ENCODE results near the gene INPP4B.

The INPP4B gene

DNA sequence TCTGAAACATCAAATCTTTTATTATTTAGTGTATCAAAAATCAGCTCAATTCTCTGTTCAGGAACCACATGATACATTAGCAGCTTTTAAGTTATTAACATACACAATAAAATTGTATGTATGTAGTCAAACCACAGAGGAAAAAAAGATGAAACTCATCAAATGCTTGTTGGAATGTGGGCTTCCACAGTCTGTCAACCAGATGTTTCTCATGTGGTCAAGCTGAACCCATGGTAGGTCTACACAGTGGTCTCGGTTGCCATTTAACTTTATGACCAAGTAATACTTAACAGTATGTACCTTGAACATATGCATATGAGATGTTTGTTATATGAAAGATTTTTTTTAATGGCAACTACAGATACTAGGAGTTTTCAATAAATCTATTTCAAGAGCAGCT, 781.9 kb downstream of the INPP4B start:
- no peaks in the 10 kb centered on the region for H3K27me3 ChIP-seq (ENCODE audit: control insufficient read depth in 1 of 2, insufficient read depth in 2 of 2, low read length in 2 of 2)
- no peak overlapping the region for H3K27ac ChIP-seq (ENCODE audit: low read depth, low read length)
- H3K4me3 ChIP-seq (ENCODE audit: low read depth in 1 of 2, low read length in 2 of 2), result no peak overlapping the region
- no peaks in the 10 kb centered on the region for H3K4me1 ChIP-seq (ENCODE audit: control insufficient read depth in 1 of 2, insufficient read depth in 2 of 2, low read length in 2 of 2)
- peaks cover 0 to 3% of the 10 kb centered on the region in 2 donors for H3K9me3 ChIP-seq (ENCODE audit: control insufficient read depth in 1 of 2, low read length in 2 of 2)
- H3K9ac ChIP-seq (ENCODE audit: low read depth in 1 of 2, low read length in 2 of 2), result no peak overlapping the region
- no peaks in the 10 kb centered on the region for H3K36me3 ChIP-seq (ENCODE audit: control insufficient read depth in 1 of 2, insufficient read depth in 2 of 2, low read length in 2 of 2)

DNA sequence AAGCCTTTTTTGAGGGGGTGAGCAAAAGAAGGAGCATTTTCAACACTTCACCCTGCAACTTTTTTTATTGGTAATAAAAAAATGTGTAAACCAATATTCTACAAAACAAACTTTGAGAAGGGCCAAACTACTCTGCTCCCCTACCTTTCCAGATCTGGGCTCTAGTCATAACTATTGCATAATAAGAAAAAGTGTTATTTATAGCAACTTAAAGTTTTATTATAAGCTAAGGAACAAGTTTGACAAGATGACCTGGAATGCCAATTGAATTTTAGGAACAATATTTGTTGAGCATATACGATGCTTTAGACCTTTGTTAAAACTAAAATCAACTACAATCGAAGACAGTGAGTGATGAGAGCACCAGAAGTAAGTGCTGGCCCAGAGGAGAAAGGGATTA, 800.1 kb downstream of the INPP4B start:
- no peaks in the 10 kb centered on the region for H3K36me3 ChIP-seq (ENCODE audit: control insufficient read depth in 1 of 2, insufficient read depth in 2 of 2, low read length in 2 of 2)
- H3K27me3 ChIP-seq (ENCODE audit: control insufficient read depth in 1 of 2, insufficient read depth in 2 of 2, low read length in 2 of 2), result no peaks in the 10 kb centered on the region
- no peaks in the 10 kb centered on the region for H3K4me1 ChIP-seq (ENCODE audit: control insufficient read depth in 1 of 2, insufficient read depth in 2 of 2, low read length in 2 of 2)
- no peak overlapping the region for H3K9ac ChIP-seq (ENCODE audit: low read depth in 1 of 2, low read length in 2 of 2)
- no peak overlapping the region for H3K4me3 ChIP-seq (ENCODE audit: low read depth in 1 of 2, low read length in 2 of 2)
- H3K27ac ChIP-seq (ENCODE audit: low read depth, low read length), result no peak overlapping the region
- H3K9me3 ChIP-seq (ENCODE audit: control insufficient read depth in 1 of 2, low read length in 2 of 2), result no peaks in the 10 kb centered on the region

DNA sequence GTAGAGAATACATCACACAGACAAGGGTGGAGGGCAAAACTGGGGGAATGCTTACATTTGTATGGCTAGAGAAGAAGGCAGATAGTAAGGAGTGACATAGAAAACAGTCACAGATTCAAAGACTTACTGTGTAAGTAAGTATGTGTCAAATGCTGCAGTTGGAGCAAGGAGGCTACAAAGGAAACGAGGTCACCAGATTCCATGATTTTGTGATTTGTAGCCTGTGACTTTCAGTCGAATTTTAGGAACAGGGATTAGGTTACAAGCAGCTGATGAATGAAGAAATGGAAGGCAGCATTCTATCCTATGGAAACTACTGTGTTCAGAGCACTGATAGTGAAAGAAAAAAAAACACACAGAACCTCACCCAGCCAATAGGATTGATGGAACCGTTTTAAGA, 801.8 kb downstream of the INPP4B start:
- no peaks in the 10 kb centered on the region for H3K9me3 ChIP-seq (ENCODE audit: control insufficient read depth in 1 of 2, low read length in 2 of 2)
- no peaks in the 10 kb centered on the region for H3K27me3 ChIP-seq (ENCODE audit: control insufficient read depth in 1 of 2, insufficient read depth in 2 of 2, low read length in 2 of 2)
- no peaks in the 10 kb centered on the region for H3K36me3 ChIP-seq (ENCODE audit: control insufficient read depth in 1 of 2, insufficient read depth in 2 of 2, low read length in 2 of 2)
- no peak overlapping the region for H3K4me3 ChIP-seq (ENCODE audit: low read depth in 1 of 2, low read length in 2 of 2)
- H3K9ac ChIP-seq (ENCODE audit: low read depth in 1 of 2, low read length in 2 of 2), result no peak overlapping the region
- H3K4me1 ChIP-seq (ENCODE audit: control insufficient read depth in 1 of 2, insufficient read depth in 2 of 2, low read length in 2 of 2), result no peaks in the 10 kb centered on the region
- H3K27ac ChIP-seq (ENCODE audit: low read depth, low read length), result no peak overlapping the region

DNA sequence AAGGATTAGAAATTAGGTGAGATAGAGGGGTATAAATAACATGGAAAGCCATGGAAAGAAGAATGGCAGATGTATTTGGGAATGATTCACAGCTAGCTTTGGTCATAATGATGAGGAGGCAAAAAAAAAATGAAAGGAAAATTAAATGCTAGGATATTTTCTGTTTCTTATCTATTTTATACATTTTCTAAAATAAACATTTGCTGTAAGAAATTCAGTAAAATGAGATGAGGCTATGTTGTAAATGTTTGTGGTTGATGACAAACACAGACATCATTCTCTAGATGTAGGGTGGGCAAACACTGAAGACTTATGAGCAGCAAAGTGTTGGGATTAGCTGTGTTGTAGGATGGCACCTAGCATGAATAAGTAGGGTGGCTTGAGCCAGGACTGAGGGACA, 802.6 kb downstream of the INPP4B start:
- Histone ChIP-seq H3K9me3 (ENCODE audit: control insufficient read depth in 1 of 2, low read length in 2 of 2) (no peaks in the 10 kb centered on the region), H3K4me1 (ENCODE audit: control insufficient read depth in 1 of 2, insufficient read depth in 2 of 2, low read length in 2 of 2) (no peaks in the 10 kb centered on the region), H3K27ac (ENCODE audit: low read depth, low read length) (no peak overlapping the region), H3K9ac (ENCODE audit: low read depth in 1 of 2, low read length in 2 of 2) (no peak overlapping the region), H3K27me3 (ENCODE audit: control insufficient read depth in 1 of 2, insufficient read depth in 2 of 2, low read length in 2 of 2) (no peaks in the 10 kb centered on the region), H3K4me3 (ENCODE audit: low read depth in 1 of 2, low read length in 2 of 2) (no peak overlapping the region), H3K36me3 (ENCODE audit: control insufficient read depth in 1 of 2, insufficient read depth in 2 of 2, low read length in 2 of 2) (no peaks in the 10 kb centered on the region)

DNA sequence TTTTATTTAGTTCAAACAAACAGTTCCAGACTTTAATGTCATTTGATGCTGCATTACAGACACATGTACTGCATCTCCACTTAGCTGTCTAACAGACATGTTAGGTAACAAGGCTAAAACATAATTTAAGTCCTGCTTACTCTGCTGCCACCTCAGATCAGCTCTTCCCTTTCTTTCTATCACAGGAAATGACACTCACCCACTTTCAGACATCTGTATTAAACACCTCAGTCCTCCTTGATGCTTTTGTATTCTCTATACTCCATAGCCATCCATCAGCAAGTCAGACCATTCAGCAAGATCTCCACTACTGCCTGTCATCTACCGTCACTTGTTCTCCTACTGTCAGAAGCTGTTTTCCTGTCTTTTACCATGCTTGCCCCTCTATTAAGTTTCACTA, 804.3 kb downstream of the INPP4B start:
- H3K9me3 ChIP-seq (ENCODE audit: control insufficient read depth in 1 of 2, low read length in 2 of 2), result no peaks in the 10 kb centered on the region
- no peak overlapping the region for H3K27ac ChIP-seq (ENCODE audit: low read depth, low read length)
- H3K36me3 ChIP-seq (ENCODE audit: control insufficient read depth in 1 of 2, insufficient read depth in 2 of 2, low read length in 2 of 2), result no peaks in the 10 kb centered on the region
- H3K9ac ChIP-seq (ENCODE audit: low read depth in 1 of 2, low read length in 2 of 2), result no peak overlapping the region
- no peaks in the 10 kb centered on the region for H3K4me1 ChIP-seq (ENCODE audit: control insufficient read depth in 1 of 2, insufficient read depth in 2 of 2, low read length in 2 of 2)
- no peaks in the 10 kb centered on the region for H3K27me3 ChIP-seq (ENCODE audit: control insufficient read depth in 1 of 2, insufficient read depth in 2 of 2, low read length in 2 of 2)
- H3K4me3 ChIP-seq (ENCODE audit: low read depth in 1 of 2, low read length in 2 of 2), result no peak overlapping the region

DNA sequence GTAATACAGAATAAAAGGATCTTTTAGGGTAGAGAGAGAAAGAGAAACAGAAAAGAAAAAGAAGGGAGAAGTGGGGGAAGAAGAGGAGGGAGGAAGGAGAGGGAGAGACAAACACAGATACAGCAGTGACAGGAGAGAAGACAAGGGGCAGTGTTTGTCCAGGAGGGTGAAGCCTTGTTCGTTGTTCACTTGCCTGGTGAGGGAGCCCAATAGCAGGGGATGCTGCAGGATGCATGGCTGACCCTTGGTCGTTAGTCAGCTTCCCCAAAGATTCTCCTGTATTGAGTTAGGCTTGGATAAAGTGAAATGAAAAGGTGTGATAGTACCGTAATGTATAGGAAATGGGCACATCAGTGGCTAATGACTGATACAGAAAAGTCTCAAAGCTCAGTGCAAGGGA, 806.1 kb downstream of the INPP4B start:
- H3K27me3 ChIP-seq (ENCODE audit: control insufficient read depth in 1 of 2, insufficient read depth in 2 of 2, low read length in 2 of 2), result no peaks in the 10 kb centered on the region
- no peak overlapping the region for H3K27ac ChIP-seq (ENCODE audit: low read depth, low read length)
- H3K9ac ChIP-seq (ENCODE audit: low read depth in 1 of 2, low read length in 2 of 2), result no peak overlapping the region
- H3K4me1 ChIP-seq (ENCODE audit: control insufficient read depth in 1 of 2, insufficient read depth in 2 of 2, low read length in 2 of 2), result no peaks in the 10 kb centered on the region
- no peaks in the 10 kb centered on the region for H3K36me3 ChIP-seq (ENCODE audit: control insufficient read depth in 1 of 2, insufficient read depth in 2 of 2, low read length in 2 of 2)
- H3K9me3 ChIP-seq (ENCODE audit: control insufficient read depth in 1 of 2, low read length in 2 of 2), result no peaks in the 10 kb centered on the region
- H3K4me3 ChIP-seq (ENCODE audit: low read depth in 1 of 2, low read length in 2 of 2), result no peak overlapping the region

DNA sequence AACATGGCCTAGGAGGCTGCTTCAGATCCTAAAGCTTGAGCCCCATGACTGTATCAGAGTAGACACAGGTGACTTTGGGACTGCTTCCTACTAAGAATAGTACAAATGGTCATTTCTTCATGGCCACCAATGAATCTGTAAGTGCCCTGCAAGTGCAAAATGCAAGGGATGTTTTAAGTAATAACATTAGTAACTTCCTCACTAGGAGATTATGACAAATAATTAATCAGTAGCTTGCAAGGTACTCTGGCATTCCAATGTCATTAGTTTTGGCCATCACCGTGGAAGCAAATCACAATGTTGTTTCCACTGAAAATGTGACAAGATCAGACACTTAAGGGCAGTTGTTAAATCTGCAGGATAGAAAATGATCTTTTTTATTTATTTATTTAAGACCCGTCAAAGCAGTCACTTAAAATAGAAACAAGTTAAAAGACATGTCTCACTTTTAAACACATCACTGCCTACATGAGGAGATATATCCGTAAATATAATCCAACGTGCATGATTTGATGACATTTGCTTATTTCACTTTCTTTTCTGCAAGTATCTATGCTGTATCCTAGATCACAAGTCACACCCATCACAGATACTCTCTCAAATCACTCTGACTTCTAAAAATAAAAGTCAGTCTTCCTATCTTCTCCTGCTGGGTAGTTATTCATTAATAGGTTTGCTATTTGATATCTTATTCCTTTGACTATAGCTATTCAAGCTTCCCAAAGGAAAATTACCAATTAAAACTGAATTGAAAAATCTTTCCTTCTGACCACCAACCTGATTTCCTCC, 809.1 kb downstream of the INPP4B start:
- Histone ChIP-seq H3K9ac (ENCODE audit: low read depth in 1 of 2, low read length in 2 of 2) (no peak overlapping the region), H3K4me1 (ENCODE audit: control insufficient read depth in 1 of 2, insufficient read depth in 2 of 2, low read length in 2 of 2) (no peaks in the 10 kb centered on the region)

DNA sequence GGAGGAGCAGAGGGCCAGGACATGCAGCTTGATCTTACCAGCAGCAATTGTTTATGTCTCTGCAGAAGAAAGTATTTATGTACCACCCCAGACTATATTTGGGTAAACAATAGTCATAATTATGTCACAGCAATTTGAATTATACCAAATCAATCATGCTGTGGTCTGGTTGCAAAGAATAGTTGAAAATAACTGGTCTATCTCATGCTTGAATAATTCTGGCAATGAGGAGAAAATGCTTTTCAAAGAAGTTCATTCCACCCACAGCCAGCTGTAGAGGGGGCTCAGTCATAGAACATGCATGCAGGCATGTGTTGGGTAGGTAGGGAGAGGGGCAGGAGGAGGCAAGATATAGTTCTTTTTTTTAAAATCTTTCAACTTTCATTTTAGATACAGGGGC, 810.5 kb downstream of the INPP4B start:
- Histone ChIP-seq H3K9ac (ENCODE audit: low read depth in 1 of 2, low read length in 2 of 2) (no peak overlapping the region), H3K27ac (ENCODE audit: low read depth, low read length) (no peak overlapping the region), H3K27me3 (ENCODE audit: control insufficient read depth in 1 of 2, insufficient read depth in 2 of 2, low read length in 2 of 2) (no peaks in the 10 kb centered on the region), H3K9me3 (ENCODE audit: control insufficient read depth in 1 of 2, low read length in 2 of 2) (no peaks in the 10 kb centered on the region), H3K36me3 (ENCODE audit: control insufficient read depth in 1 of 2, insufficient read depth in 2 of 2, low read length in 2 of 2) (no peaks in the 10 kb centered on the region), H3K4me3 (ENCODE audit: low read depth in 1 of 2, low read length in 2 of 2) (no peak overlapping the region), H3K4me1 (ENCODE audit: control insufficient read depth in 1 of 2, insufficient read depth in 2 of 2, low read length in 2 of 2) (no peaks in the 10 kb centered on the region)

More for the DNA sequence above, 809.1 kb downstream of the INPP4B start:
- Histone ChIP-seq H3K27ac (ENCODE audit: low read depth, low read length) (no peak overlapping the region), H3K4me3 (ENCODE audit: low read depth in 1 of 2, low read length in 2 of 2) (no peak overlapping the region), H3K9me3 (ENCODE audit: control insufficient read depth in 1 of 2, low read length in 2 of 2) (no peaks in the 10 kb centered on the region), H3K36me3 (ENCODE audit: control insufficient read depth in 1 of 2, insufficient read depth in 2 of 2, low read length in 2 of 2) (no peaks in the 10 kb centered on the region), H3K27me3 (ENCODE audit: control insufficient read depth in 1 of 2, insufficient read depth in 2 of 2, low read length in 2 of 2) (no peaks in the 10 kb centered on the region)

DNA sequence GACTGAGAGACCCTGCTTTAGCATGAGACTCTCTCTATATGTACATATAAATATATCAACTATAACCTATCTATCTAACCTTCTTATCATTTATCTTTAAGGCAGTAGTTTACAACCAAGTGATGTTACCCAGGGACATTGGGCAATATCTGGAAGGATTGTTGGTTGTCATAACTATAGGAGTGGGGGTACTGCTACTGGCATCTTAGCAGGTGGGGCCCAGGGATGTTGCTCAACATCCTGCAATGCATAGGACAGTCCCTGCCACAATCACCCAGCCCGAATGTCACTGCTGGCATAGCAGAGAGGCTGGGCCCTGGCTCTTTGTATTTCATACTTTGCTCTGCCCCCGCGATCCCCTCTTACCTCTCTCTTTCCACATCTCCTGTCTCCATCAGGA, 812.0 kb downstream of the INPP4B start:
- Histone ChIP-seq H3K9ac (ENCODE audit: low read depth in 1 of 2, low read length in 2 of 2) (no peak overlapping the region), H3K36me3 (ENCODE audit: control insufficient read depth in 1 of 2, insufficient read depth in 2 of 2, low read length in 2 of 2) (no peaks in the 10 kb centered on the region), H3K4me1 (ENCODE audit: control insufficient read depth in 1 of 2, insufficient read depth in 2 of 2, low read length in 2 of 2) (no peaks in the 10 kb centered on the region), H3K9me3 (ENCODE audit: control insufficient read depth in 1 of 2, low read length in 2 of 2) (no peaks in the 10 kb centered on the region), H3K27ac (ENCODE audit: low read depth, low read length) (no peak overlapping the region), H3K27me3 (ENCODE audit: control insufficient read depth in 1 of 2, insufficient read depth in 2 of 2, low read length in 2 of 2) (no peaks in the 10 kb centered on the region), H3K4me3 (ENCODE audit: low read depth in 1 of 2, low read length in 2 of 2) (no peak overlapping the region)

DNA sequence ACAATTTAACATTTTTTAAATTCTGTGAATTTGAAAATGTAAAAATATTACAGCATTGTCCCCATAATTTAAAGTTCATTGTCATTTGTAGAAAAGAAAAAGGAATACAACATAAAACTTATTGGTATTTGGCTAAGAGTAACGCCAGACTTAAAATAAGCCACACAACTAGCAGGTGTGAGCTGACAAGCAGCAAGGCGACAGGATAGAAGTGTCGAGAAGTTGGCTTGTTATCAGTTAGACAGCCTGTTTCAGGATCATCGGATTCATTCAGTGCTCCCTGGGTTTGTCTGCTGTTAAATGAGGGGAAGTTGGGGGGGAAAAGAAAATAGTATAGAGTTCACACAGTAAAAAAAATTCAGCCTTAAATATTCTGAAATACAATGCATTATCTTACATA, 816.1 kb downstream of the INPP4B start:
- Histone ChIP-seq H3K9ac (ENCODE audit: low read depth in 1 of 2, low read length in 2 of 2) (no peak overlapping the region), H3K4me3 (ENCODE audit: low read depth in 1 of 2, low read length in 2 of 2) (no peak overlapping the region), H3K36me3 (ENCODE audit: control insufficient read depth in 1 of 2, insufficient read depth in 2 of 2, low read length in 2 of 2) (no peaks in the 10 kb centered on the region), H3K27me3 (ENCODE audit: control insufficient read depth in 1 of 2, insufficient read depth in 2 of 2, low read length in 2 of 2) (no peaks in the 10 kb centered on the region), H3K9me3 (ENCODE audit: control insufficient read depth in 1 of 2, low read length in 2 of 2) (no peaks in the 10 kb centered on the region), H3K27ac (ENCODE audit: low read depth, low read length) (no peak overlapping the region), H3K4me1 (ENCODE audit: control insufficient read depth in 1 of 2, insufficient read depth in 2 of 2, low read length in 2 of 2) (no peaks in the 10 kb centered on the region)

Measured in duodenal mucosa (tissue), 2 donors.